ENCODE measurements around the gene S100A12.

S100A12 gene

DNA sequence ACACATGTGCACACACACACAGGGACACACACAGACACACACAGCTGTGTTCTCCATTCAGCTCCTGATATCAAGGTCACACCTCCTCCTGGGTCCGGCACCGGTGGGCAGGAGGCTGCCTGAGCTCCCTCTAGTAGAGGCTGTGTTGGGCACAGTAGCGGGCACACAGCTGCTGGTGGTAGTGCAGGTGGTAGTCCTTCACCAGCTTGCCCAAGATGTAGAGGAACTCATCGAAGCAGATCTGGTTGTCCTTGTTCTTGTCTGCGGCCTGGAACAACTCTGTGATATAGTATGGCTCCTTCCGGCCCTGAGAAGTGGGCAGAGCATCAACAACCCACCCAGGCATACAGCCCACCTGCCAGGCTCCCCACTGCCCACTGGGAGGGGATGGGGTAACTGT is 21.0 kb upstream of the S100A12 start:
- no peak for DNase-seq

DNA sequence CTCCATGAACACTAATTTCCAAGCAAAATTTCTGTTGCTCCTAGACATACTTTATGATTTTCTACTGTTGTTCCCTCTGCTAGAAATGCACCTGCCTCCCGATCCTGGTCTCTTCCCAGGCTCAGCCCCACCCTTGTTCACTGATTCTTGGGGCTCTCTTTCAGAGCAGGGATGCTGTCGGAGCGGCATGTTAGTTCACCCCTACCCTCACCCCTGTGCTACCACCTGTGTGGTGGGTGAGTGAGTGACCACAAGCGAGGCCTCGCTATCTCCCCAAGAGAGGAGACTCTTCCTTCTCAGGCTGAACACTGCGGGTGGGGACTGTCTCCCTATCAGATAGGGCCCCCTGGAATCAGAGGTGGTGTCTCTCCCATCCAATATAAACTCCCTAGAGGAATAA is 20.4 kb upstream of the S100A12 start:
- no peak for DNase-seq

DNA sequence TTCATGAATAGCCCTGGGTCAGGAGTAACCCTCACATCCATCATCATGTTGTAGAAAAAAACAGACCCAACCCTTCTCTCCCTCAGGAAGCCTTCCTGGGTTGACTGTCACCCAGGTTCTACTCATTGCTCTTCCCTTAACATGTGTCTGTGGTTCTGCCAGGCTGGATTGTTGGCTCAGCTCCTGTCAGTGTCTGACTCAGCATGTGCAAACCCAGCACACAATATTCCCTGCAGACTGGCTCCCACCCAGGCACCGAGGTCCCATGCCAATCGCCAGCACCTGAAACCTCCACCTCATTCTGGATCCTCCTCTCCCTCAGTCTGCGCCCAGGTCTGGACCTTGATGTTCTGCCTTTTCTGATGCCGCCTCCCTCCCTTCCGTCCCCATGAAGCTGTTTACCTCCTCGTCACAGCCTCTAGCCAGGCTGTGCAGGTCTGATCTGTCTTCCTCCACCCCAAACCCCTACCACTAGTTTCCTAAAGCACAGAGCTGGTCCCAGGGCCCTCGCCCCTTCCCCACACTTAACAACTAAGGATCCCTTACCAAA is 19.8 kb upstream of the S100A12 start:
- no peak for DNase-seq

GRCh38 chr1:153394391-153394790 is 19.0 kb upstream of the S100A12 start:
- no peak for DNase-seq

GRCh38 chr1:153393926-153394325 is 18.5 kb upstream of the S100A12 start:
- no peak for DNase-seq

- no peak for DNase-seq
These were observed 17.4 kb upstream of the S100A12 start for GRCh38 chr1:153392822-153393221.

- DNase-seq: no peak
These were observed 16.8 kb upstream of the S100A12 start for GRCh38 chr1:153392258-153392657.

DNA sequence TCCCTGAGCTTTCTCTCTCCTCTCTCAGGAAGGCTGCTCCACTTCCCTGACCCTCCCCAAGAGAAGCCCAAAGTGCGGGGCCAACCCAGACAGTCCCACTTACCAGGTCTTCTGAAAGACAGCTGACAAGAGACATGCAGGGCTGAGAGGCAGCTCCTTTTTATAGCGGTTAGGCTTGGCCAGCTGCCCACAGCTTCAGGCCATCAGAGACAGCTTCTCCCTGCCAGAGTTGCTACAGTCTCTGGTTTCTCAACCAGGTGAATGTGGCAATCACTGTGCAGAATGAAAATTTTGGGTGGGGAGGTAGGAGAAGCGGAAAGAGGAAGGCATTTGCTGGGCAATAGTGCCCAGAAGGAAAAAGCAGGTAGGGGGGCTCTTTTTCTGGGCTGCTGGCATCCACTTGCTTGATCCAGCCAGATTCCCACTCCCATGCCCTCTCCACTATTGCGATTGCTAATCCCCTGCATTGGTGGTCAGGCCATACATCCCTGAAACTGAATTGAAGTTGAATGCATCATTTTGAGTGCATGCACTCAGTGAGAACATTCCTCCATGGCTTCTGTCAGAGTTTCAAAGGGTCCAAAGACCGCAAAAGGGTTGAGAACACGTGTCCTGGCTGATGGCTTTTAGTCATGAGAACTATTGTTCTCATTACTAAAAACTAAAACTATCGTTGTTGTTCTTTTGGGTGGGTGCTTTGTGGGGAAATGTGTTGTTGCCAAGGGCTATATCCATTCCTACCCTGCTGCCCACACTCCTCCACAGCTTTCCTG is 15.7 kb upstream of the S100A12 start, which contains the start of gene S100A8:
TSS of gene S100A8 (minus strand) at position 136 of the 773 bp plus-strand sequence. CDS start 538 bp downstream, outside the sequence.
- DNase-seq: no peak

DNA sequence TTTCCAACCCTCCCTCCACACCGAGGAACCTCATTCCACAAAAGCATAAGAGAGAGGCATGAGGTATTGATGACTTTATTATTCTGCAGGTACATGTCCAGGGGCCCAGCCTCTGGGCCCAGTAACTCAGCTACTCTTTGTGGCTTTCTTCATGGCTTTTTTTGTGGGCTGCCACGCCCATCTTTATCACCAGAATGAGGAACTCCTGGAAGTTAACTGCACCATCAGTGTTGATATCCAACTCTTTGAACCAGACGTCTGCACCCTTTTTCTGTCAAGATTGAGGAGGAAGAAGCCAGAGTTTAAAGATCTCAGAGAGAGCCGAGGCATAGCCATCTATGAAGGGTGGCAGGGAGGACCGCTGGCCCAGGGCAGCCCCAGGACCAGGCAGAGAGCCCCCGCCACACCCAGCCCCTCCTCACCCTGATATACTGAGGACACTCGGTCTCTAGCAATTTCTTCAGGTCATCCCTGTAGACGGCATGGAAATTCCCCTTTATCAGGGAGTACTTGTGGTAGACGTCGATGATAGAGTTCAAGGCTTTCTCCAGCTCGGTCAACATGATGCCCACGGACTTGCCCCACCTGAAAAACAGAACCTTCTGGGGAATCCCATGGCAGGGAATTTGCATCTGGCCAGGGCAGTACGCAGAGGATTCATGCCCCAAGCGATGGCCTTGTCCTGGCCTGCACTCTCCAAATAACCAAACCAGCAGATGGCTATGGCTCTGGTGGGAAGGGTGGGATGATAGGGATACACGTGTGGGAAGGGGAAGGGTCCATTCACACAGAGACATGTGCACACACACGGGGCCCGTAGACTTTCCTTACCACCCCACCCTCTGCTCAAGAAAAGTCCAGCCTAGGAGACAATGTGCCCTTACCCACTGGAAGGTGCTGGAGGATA is 14.8 kb upstream of the S100A12 start:
- no peak for DNase-seq

GRCh38 chr1:153389401-153389800 is 14.0 kb upstream of the S100A12 start:
- DNase-seq: no peak

GRCh38 chr1:153387785-153388184 is 12.4 kb upstream of the S100A12 start:
- DNase-seq: no peak

- DNase-seq: no peak
These were observed 11.6 kb upstream of the S100A12 start for GRCh38 chr1:153387001-153387400.

GRCh38 chr1:153386500-153386901 is 11.1 kb upstream of the S100A12 start:
- no peak for DNase-seq

- DNase-seq: no peak
These were observed 9.6 kb upstream of the S100A12 start for GRCh38 chr1:153384958-153385580.

DNA sequence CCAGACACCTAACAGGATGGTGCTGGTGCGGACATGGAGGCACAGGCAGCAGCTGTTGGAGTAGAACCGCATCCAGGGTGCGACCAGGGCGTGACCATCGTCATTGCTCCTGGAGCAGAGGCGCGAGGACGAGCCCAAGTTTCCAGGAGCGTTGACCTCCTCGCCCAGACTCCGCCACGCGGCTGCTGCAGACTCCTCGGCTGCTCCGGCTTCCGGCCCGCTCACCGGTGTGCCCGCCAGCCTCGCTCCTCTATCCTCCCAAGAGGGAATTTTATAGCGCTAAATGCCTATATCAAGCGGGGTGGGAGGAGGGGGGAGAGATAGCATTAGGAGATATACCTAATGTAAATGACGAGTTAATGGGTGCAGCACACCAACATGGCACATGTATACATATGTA is 5.3 kb upstream of the S100A12 start:
- no peak for DNase-seq

- DNase-seq: no peak
These were observed 4.2 kb upstream of the S100A12 start for GRCh38 chr1:153379591-153379990.

DNA sequence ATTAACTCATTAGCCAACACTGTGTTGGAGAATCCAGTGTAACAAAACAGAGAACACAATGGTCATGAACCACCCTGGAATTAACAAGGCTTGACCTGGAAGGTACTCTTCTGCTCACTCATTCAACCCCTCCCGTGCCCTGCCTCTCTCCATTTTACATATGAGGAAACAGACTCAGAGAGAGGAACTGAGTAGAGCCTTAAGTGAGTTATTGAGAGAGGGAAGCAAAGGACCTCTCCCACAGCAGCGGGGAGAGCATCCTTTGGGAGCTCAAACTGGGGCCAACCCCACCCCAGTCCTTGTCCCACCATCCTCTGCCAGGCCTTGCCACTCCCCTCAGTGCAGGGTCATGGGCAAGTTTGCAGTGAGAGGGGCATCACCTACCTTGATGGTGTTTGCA is 1.4 kb downstream of the S100A12 start:
- DNase-seq: no peak

GRCh38 chr1:153372571-153372970 is 2.9 kb downstream of the S100A12 start:
- no peak for DNase-seq

GRCh38 chr1:153371231-153371630 is 4.2 kb downstream of the S100A12 start:
- no peak for DNase-seq

DNA sequence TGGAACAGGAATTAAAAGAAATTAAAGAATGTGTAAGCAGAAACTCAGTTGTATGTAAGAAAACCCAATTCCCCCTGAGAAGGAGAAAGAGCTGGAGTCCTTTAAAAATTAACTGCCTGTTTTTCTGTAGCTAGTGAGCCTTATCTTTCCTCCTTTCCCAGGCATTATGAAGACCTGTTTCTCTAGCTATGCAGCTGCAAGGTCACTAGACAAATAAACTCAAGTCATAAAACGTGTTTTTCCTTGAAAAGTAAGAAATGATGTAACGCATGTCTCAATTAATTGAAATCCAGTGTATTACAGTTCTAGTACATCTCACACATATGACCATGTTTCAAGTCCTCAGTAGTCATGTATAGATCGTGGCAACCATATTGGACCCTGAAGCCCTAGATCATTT is 5.3 kb downstream of the S100A12 start:
- no peak for DNase-seq

DNA sequence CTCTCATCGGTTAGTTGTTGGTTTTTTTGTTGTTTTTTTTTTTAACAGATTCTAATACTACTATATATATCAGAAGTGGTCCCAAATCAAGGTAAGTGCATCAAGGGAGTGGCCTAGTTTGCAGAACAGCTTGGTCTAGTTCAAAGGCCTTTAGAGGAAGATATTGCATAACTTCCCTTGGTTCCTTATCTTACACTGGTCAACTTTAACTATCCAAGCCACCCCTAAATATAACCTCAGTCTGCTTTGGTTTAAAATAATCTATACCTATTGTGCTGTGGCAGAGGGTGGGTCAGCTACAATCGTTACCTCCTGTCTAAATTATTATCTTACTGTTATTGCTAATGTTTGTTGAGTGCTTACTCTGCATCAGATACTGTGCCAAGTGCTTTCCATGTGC is 6.9 kb downstream of the S100A12 start:
- DNase-seq: no peak

GRCh38 chr1:153367090-153367489 is 8.3 kb downstream of the S100A12 start:
- DNase-seq: no peak

- no peak for DNase-seq
These were observed 9.2 kb downstream of the S100A12 start for GRCh38 chr1:153366261-153366660.
